Left lung (tissue), 10 donors: ENCODE measurements around the gene PDE6C. TPM values are rescaled to one million over a fixed set of nuclear protein-coding genes. Genes with fewer than 3 reads are reported as not detected.

Experiments used
- ATAC-seq: fragments of 200-7000 bp; cut with Tn5 transposase; one replicate; pipeline ENCODE4 v1.9.1; 2020; ENCODE audit warnings: moderate library complexity
- DNase-seq, 4 donors: peaks; one replicate each; pipeline ENCODE4 v3.0.0-alpha.2; 2013 to 2020
- H3K27ac ChIP-seq, 2 donors: fragments of 200-600 bp; sonication (generic) in 1 of 2; one replicate each; pipeline versions ENCODE4 v1.5.0 to v1.8.0; 2020 to 2021
- H3K27me3 ChIP-seq, 2 donors: fragments of 200-600 bp; sonication (generic) in 1 of 2; one replicate each; pipeline versions ENCODE4 v1.5.0 to v1.8.0; 2020 to 2021
- H3K36me3 ChIP-seq, 2 donors: fragments of 200-600 bp; sonication (generic) in 1 of 2; one replicate each; pipeline versions ENCODE4 v1.5.0 to v1.8.0; 2020 to 2021
- H3K4me1 ChIP-seq, 2 donors: fragments of 200-600 bp; one replicate each; pipeline ENCODE4 v1.8.0; 2021
- H3K4me3 ChIP-seq, 2 donors: fragments of 200-600 bp; sonication (generic) in 1 of 2; one replicate each; pipeline versions ENCODE4 v1.5.0 to v1.8.0; 2020 to 2021; ENCODE audit warnings: mild to moderate bottlenecking in 1 of 2
- H3K9me3 ChIP-seq, 2 donors: fragments of 200-600 bp; sonication (generic) in 1 of 2; one replicate each; pipeline versions ENCODE4 v1.5.0 to v1.8.0; 2020 to 2021
- CTCF ChIP-seq, 2 donors: fragments of 200-600 bp; sonication (generic) in 1 of 2; IDR thresholded peaks; one replicate each; pipeline versions ENCODE4 v1.5.0 to v1.8.0; 2021; ENCODE audit warnings: antibody characterized with exemption in 2 of 2
- intact Hi-C, 2 donors: fragments of 100-400 bp; cut with DNase I; formaldehyde crosslinking; loops; one replicate each; pipeline versions ENCODE4 v1.11.2 to v1.14.2; 2022
- polyA plus RNA-seq, 6 donors: library from polyadenylated mRNA; unstranded; fragments of 120-200 nt; gene quantifications; one replicate each; pipeline ENCODE4 v1.2.1, GENCODE V29; 2013; ENCODE audit not compliant: insufficient read length in 6 of 6
- total RNA-seq, 2 donors: library from RNA; stranded (reverse); fragmentation: NEBNext Ultra II Directional; extraction: Animal tissue kit (Norgen Biotek cat#: 25700); gene quantifications; one replicate each; pipeline ENCODE4 v1.2.1, GENCODE V29; 2021
- donor health status: DM: no; HTN: yes; CAD: no.
- donor health status: DM: no; HTN: no; CAD: no.

PDE6C gene
- total and polyA plus RNA-seq, 8 donors: 1.3 to 1.9 (median 1.6) TPM; not detected in 2

- Histone ChIP-seq H3K4me3 (no peak overlapping the region), H3K36me3 (no peaks in the 10 kb centered on the region), H3K4me1 (no peaks in the 10 kb centered on the region), H3K9me3 (no peaks in the 10 kb centered on the region), H3K27ac (no peak overlapping the region), H3K27me3 (peaks cover 0 to 15% of the 10 kb centered on the region in 2 donors)
- DNase-seq (no peak), ATAC-seq (no peak)
- TF ChIP-seq CTCF (IDR thresholded peaks at IDR 0.05): no peak
- intact Hi-C loops: no loop called here
These were observed 1.9 kb downstream of the PDE6C start for GRCh38 chr10:93614101-93614825.

GRCh38 chr10:93615576-93616235 is 3.4 kb downstream of the PDE6C start:
- Histone ChIP-seq H3K36me3 (no peaks in the 10 kb centered on the region), H3K9me3 (no peaks in the 10 kb centered on the region), H3K4me3 (no peak overlapping the region), H3K27ac (peak overlapping the region; percentile 7 to 68), H3K4me1 (no peaks in the 10 kb centered on the region), H3K27me3 (peaks cover 0 to under 1% of the 10 kb centered on the region in 2 donors)
- ATAC-seq (peak; percentile 33), DNase-seq (no peak)
- no peak for TF ChIP-seq CTCF (IDR thresholded peaks at IDR 0.05)
- intact Hi-C loops: no loop called here

- peaks cover 0 to 5% of the 10 kb centered on the region in 2 donors for H3K27me3 ChIP-seq
- no peak for DNase-seq
- no peak overlapping the region for H3K27ac ChIP-seq
- no peak for TF ChIP-seq CTCF (IDR thresholded peaks at IDR 0.05)
- no peaks in the 10 kb centered on the region for H3K4me1 ChIP-seq
- no peak for ATAC-seq
- H3K9me3 ChIP-seq: no peaks in the 10 kb centered on the region
- intact Hi-C loops: no loop called here
- no peaks in the 10 kb centered on the region for H3K36me3 ChIP-seq
- H3K4me3 ChIP-seq: no peak overlapping the region
These were observed 8.6 kb downstream of the PDE6C start for GRCh38 chr10:93620925-93621324.

- no peak for DNase-seq
- H3K9me3 ChIP-seq: no peaks in the 10 kb centered on the region
- H3K4me3 ChIP-seq: no peak overlapping the region
- intact Hi-C loops: no loop called here
- H3K27me3 ChIP-seq: peaks cover 0 to 5% of the 10 kb centered on the region in 2 donors
- H3K27ac ChIP-seq: no peak overlapping the region
- no peaks in the 10 kb centered on the region for H3K36me3 ChIP-seq
- no peaks in the 10 kb centered on the region for H3K4me1 ChIP-seq
- no peak for TF ChIP-seq CTCF (IDR thresholded peaks at IDR 0.05)
- no peak for ATAC-seq
These were observed 10.6 kb downstream of the PDE6C start for GRCh38 chr10:93622942-93623341.

- Histone ChIP-seq H3K4me1 (no peaks in the 10 kb centered on the region), H3K36me3 (no peaks in the 10 kb centered on the region), H3K4me3 (no peak overlapping the region), H3K9me3 (no peaks in the 10 kb centered on the region), H3K27ac (no peak overlapping the region), H3K27me3 (peaks cover 0 to 4% of the 10 kb centered on the region in 2 donors)
- TF ChIP-seq CTCF (IDR thresholded peaks at IDR 0.05): no peak
- DNase-seq (no peak), ATAC-seq (no peak)
- intact Hi-C loops: no loop called here
These were observed 16.5 kb downstream of the PDE6C start for GRCh38 chr10:93628858-93629257.
